Lower lobe of right lung (tissue), 2 donors: Measurements from ENCODE around the gene GAS2L3. TPM values are rescaled to one million over a fixed set of nuclear protein-coding genes. Genes with fewer than 3 reads are reported as not detected.

Experiments
- ATAC-seq, 2 donors: fragments of 200-7000 bp; cut with Tn5 transposase; one replicate each; pipeline ENCODE4 v1.9.1; 2020 to 2022; ENCODE audit warnings: mild to moderate bottlenecking in 2 of 2, moderate library complexity in 2 of 2
- DNase-seq: peaks from one replicate; pipeline ENCODE4 v3.0.0-alpha.2; 2020
- H3K27ac ChIP-seq: fragments of 200-600 bp; one replicate; pipeline ENCODE4 v1.8.0; 2022
- H3K27me3 ChIP-seq: fragments of 200-600 bp; one replicate; pipeline ENCODE4 v1.8.0; 2022; ENCODE audit warnings: low read depth
- H3K36me3 ChIP-seq: fragments of 200-600 bp; one replicate; pipeline ENCODE4 v1.8.0; 2022; ENCODE audit warnings: mild to moderate bottlenecking
- H3K4me1 ChIP-seq: fragments of 200-600 bp; one replicate; pipeline ENCODE4 v1.8.0; 2022
- H3K4me3 ChIP-seq: fragments of 200-600 bp; one replicate; pipeline ENCODE4 v1.8.0; 2022; ENCODE audit warnings: mild to moderate bottlenecking
- H3K9me3 ChIP-seq: fragments of 200-600 bp; one replicate; pipeline ENCODE4 v1.8.0; 2022
- intact Hi-C: fragments of 100-400 bp; cut with DNase I; formaldehyde crosslinking; loops from one replicate; pipeline ENCODE4 v1.11.0; 2022
- long read RNA-seq: library from polyadenylated mRNA; unstranded; transcript quantifications from one replicate; pipeline ENCODE4 v2.0.0, GENCODE V29; 2021
- total RNA-seq: library from RNA; stranded (reverse); fragmentation: NEBNext Ultra II Directional; extraction: Animal tissue kit (Norgen Biotek cat#: 25700); gene quantifications from one replicate; pipeline ENCODE4 v1.2.1, GENCODE V29; 2021
- TF ChIP-seq, protein P1 (sequence below): fragments of 200-600 bp; IDR thresholded peaks from one replicate; pipeline ENCODE4 v1.8.0; 2022; ENCODE audit warnings: antibody characterized with exemption, mild to moderate bottlenecking
- donor health status: DM: no; HTN: yes; CAD: no; lungs with severe emphysema.

GAS2L3 gene
- 19.4 TPM for total RNA-seq
- long read RNA-seq, partial matches to known transcripts = 0 of 11 reads
- long read RNA-seq, other reads (novel, unspliced or antisense) = 7 of 11 reads

GRCh38 chr12:100573292-100574186 lies at the start of gene GAS2L3:
Gene GAS2L3 (plus strand): TSS chr12:100573684. CDS start chr12:100594905, 21,221 bp downstream.
- TF ChIP-seq, protein P1, sequence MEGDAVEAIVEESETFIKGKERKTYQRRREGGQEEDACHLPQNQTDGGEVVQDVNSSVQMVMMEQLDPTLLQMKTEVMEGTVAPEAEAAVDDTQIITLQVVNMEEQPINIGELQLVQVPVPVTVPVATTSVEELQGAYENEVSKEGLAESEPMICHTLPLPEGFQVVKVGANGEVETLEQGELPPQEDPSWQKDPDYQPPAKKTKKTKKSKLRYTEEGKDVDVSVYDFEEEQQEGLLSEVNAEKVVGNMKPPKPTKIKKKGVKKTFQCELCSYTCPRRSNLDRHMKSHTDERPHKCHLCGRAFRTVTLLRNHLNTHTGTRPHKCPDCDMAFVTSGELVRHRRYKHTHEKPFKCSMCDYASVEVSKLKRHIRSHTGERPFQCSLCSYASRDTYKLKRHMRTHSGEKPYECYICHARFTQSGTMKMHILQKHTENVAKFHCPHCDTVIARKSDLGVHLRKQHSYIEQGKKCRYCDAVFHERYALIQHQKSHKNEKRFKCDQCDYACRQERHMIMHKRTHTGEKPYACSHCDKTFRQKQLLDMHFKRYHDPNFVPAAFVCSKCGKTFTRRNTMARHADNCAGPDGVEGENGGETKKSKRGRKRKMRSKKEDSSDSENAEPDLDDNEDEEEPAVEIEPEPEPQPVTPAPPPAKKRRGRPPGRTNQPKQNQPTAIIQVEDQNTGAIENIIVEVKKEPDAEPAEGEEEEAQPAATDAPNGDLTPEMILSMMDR = no peak
- Histone ChIP-seq H3K4me1 (peaks cover 21% of the 10 kb centered on the region), H3K4me3 (peak within 1 kb of the TSS; percentile 80), H3K36me3 (no peaks in the 10 kb centered on the region), H3K27ac (peak within 1 kb of the TSS; percentile 83), H3K27me3 (no peaks in the 10 kb centered on the region), H3K9me3 (no peaks in the 10 kb centered on the region)
- ATAC-seq (peak; percentile 99), DNase-seq (peak; percentile 95)
- intact Hi-C loops = no loop called here

DNA sequence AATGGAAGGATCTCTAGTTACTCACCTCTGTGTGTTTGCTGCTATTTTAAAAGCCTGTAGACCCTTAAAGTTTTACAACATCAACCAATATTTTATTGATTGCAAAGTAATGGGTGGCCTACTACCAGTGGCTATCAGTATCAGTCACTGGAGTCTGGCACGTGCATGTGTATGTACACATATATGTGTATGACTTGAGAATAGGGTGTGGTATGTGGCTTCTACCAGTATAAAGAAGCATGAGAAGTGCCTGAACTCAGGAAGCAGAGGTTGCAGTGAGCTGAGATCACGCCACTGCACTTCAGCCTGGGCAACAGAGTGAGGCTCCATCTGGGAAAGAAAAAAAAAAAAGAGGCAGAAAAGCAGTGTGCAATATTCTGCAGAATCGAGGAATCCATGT lies 45.5 kb upstream of the GAS2L3 start:
- TF ChIP-seq, protein P1 = no peak
- H3K4me1 ChIP-seq = no peaks in the 10 kb centered on the region
- no peaks in the 10 kb centered on the region for H3K27me3 ChIP-seq
- H3K27ac ChIP-seq = no peak overlapping the region
- ATAC-seq (no peak), DNase-seq (no peak)
- no peaks in the 10 kb centered on the region for H3K36me3 ChIP-seq
- no peak overlapping the region for H3K4me3 ChIP-seq
- intact Hi-C loops = no loop called here
- no peaks in the 10 kb centered on the region for H3K9me3 ChIP-seq

GRCh38 chr12:100528471-100529127 lies 44.9 kb upstream of the GAS2L3 start:
- Histone ChIP-seq H3K36me3 (no peaks in the 10 kb centered on the region), H3K9me3 (no peaks in the 10 kb centered on the region), H3K4me1 (no peaks in the 10 kb centered on the region), H3K27me3 (no peaks in the 10 kb centered on the region), H3K4me3 (no peak overlapping the region), H3K27ac (no peak overlapping the region)
- intact Hi-C loops = no loop called here
- no peak for ATAC-seq
- TF ChIP-seq, protein P1 = no peak
- DNase-seq = no peak

GRCh38 chr12:100529756-100530350 lies 43.6 kb upstream of the GAS2L3 start:
- Histone ChIP-seq H3K4me1 (no peaks in the 10 kb centered on the region), H3K36me3 (no peaks in the 10 kb centered on the region), H3K27me3 (no peaks in the 10 kb centered on the region), H3K27ac (no peak overlapping the region), H3K9me3 (no peaks in the 10 kb centered on the region), H3K4me3 (no peak overlapping the region)
- TF ChIP-seq, protein P1 = no peak
- intact Hi-C loops = no loop called here
- ATAC-seq (no peak), DNase-seq (no peak)

- DNase-seq (no peak), ATAC-seq (no peak)
- H3K4me3 ChIP-seq = no peak overlapping the region
- H3K36me3 ChIP-seq = no peaks in the 10 kb centered on the region
- intact Hi-C loops = no loop called here
- H3K27me3 ChIP-seq = no peaks in the 10 kb centered on the region
- H3K27ac ChIP-seq = no peak overlapping the region
- no peaks in the 10 kb centered on the region for H3K9me3 ChIP-seq
- TF ChIP-seq, protein P1 = no peak
- no peaks in the 10 kb centered on the region for H3K4me1 ChIP-seq
Observed at GRCh38 chr12:100533376-100533775, 40.1 kb upstream of the GAS2L3 start.
